ENCODE data around the gene SNAP47.
"Not testable (repeated sequence)": the region's sequence is repeated elsewhere in the genome, so short reads cannot be mapped to it uniquely, and the experiment has no call there.

SNAP47 gene, protein sequence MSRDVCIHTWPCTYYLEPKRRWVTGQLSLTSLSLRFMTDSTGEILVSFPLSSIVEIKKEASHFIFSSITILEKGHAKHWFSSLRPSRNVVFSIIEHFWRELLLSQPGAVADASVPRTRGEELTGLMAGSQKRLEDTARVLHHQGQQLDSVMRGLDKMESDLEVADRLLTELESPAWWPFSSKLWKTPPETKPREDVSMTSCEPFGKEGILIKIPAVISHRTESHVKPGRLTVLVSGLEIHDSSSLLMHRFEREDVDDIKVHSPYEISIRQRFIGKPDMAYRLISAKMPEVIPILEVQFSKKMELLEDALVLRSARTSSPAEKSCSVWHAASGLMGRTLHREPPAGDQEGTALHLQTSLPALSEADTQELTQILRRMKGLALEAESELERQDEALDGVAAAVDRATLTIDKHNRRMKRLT

DNA sequence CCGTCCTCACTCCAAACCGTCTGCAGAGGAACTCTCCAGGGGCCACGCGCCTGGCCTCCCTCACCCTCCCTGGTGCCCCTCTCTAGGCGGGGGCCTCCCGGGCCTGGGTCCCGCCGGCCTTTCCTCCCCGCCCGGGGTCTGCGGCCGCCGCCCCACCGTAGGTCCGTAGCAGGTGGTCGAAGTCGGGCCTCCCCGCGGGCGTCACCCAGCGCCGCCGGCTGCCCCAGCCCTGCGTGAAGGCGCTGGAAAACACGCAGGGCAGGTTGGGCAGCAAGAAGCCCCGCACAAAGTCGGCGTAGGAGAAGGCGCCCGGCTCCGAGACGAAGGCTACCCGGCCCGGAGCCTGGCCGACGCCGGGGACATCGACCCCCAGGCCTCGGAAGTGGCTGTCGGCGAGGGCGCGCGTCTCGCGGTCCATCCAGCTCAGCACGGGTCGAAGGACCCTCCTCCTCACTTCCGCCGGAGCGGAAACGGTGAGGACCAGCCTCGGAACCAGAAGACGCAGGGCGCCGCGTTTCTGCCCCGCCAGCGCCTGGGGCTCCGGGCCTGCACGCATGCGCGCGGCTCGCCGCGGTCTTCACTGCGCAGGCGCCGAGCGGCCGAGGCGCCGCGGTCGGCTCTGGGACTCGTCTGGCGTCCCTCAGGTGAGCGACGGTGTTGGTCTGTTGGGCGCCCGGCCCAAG is at the start of gene SNAP47, which contains the start of gene JMJD4:
SNAP47 (plus strand) TSS at position 580 of the 683 bp plus-strand sequence. CDS start 12,302 bp downstream, outside the sequence.
JMJD4 (minus strand) TSS at position 447 of the 683 bp plus-strand sequence; CDS start at position 418, 29 bp downstream.
- Histone ChIP-seq H3K4me1 (ENCODE audit: control insufficient read depth, insufficient read depth, low read length) (peaks cover 3% of the 10 kb centered on the region; the same call in 1 of the 2 replicates), H3K36me3 (ENCODE audit: control insufficient read depth, insufficient read depth, low read length) (peaks cover 37% of the 10 kb centered on the region), H3K4me3 (ENCODE audit: low read depth, low read length) (peak within 1 kb of the TSS; percentile 72)

DNA sequence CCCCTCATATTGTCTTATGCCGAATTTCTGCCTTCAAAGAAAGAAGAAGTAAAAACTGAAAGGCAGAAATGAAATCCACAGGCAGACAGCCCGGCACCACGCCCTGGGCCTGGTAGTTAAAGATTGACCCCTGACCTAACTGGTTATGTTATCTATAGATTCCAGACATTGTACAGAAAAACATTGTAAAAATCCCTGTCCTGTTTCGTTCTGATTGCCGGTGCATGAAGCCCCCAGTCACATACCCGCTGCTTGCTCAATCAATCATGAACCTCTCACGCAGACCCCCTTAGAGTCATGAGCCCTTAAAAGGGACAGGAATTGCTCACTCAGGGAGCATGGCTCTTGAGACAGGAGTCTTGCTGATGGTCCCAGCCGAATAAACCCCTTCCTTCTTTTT is 49.4 kb upstream of the SNAP47 start:
- H3K9me3 ChIP-seq (ENCODE audit: control insufficient read depth, insufficient read depth, low read length): peaks cover 41% of the 10 kb centered on the region
- H3K27me3 ChIP-seq (ENCODE audit: control insufficient read depth, insufficient read depth, low read length): no peaks in the 10 kb centered on the region
- no peak overlapping the region for H3K9ac ChIP-seq (ENCODE audit: low read depth, low read length)
- H3K4me1 ChIP-seq (ENCODE audit: control insufficient read depth, insufficient read depth, low read length): no peaks in the 10 kb centered on the region
- H3K36me3 ChIP-seq (ENCODE audit: control insufficient read depth, insufficient read depth, low read length): no peaks in the 10 kb centered on the region
- H3K27ac ChIP-seq (ENCODE audit: low read depth, low read length): no peak overlapping the region
- H3K4me3 ChIP-seq (ENCODE audit: low read depth, low read length): no peak overlapping the region

More for the DNA sequence above, at the start of gene SNAP47, which contains the start of gene JMJD4:
- Histone ChIP-seq H3K27me3 (ENCODE audit: control insufficient read depth, insufficient read depth, low read length) (no peaks in the 10 kb centered on the region), H3K27ac (ENCODE audit: low read depth, low read length) (peak within 1 kb of the TSS; percentile 71), H3K9me3 (ENCODE audit: control insufficient read depth, insufficient read depth, low read length) (no peaks in the 10 kb centered on the region), H3K9ac (ENCODE audit: low read depth, low read length) (peak within 1 kb of the TSS; percentile 78; the same call in 1 of the 2 replicates)

DNA sequence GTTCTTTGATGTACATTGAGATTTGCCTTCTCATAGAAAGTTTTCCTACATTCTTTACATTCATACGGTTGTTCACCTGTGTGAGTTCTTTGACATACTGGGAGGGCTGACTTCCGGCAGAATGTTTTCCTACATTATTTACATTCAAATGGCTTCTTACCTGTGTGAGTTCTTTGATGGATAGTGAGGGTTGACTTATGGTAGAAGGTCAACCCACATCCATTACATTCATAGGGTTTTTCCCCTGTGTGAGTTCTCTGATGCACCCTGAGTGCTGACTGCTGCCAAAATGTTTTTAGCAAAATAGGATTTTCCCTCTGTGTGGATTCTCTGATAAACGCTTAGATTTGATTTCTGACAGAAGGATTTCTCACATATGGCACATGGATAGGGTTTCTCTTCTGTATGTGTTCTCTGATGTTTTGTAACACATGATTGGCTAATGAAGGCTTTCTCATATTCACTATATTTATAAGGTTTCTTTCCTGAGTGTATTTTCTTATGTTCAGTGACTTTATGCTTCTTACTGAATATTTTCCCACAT is 37.8 kb upstream of the SNAP47 start:
- H3K27me3 ChIP-seq (ENCODE audit: control insufficient read depth, insufficient read depth, low read length): no peaks in the 10 kb centered on the region
- no peak overlapping the region for H3K9ac ChIP-seq (ENCODE audit: low read depth, low read length)
- no peak overlapping the region for H3K4me3 ChIP-seq (ENCODE audit: low read depth, low read length)
- no peaks in the 10 kb centered on the region for H3K4me1 ChIP-seq (ENCODE audit: control insufficient read depth, insufficient read depth, low read length)
- peaks cover 51% of the 10 kb centered on the region for H3K9me3 ChIP-seq (ENCODE audit: control insufficient read depth, insufficient read depth, low read length)
- no peak overlapping the region for H3K27ac ChIP-seq (ENCODE audit: low read depth, low read length)
- H3K36me3 ChIP-seq (ENCODE audit: control insufficient read depth, insufficient read depth, low read length): no peaks in the 10 kb centered on the region

DNA sequence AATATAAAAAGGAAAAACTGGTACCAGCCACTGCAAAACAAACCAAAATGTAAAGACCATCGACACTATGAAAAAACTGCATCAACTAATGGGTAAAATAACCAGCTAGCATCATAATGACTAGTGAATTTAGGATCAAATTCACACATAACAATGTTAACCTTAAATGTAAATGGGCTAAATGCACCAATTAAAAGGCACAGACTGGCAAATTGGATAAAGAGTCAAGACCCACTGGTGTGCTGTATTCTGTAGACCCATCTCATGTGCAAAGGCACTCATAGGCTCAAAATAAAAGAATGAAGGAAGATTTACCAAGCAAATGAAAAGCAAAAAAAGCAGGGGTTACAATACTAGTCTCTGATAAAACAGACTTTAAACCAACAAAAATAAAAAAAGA is 33.6 kb upstream of the SNAP47 start:
- peaks cover 36% of the 10 kb centered on the region for H3K9me3 ChIP-seq (ENCODE audit: control insufficient read depth, insufficient read depth, low read length)
- not testable (repeated sequence) for H3K4me1 ChIP-seq (ENCODE audit: control insufficient read depth, insufficient read depth, low read length); H3K36me3 ChIP-seq (ENCODE audit: control insufficient read depth, insufficient read depth, low read length); H3K27ac ChIP-seq (ENCODE audit: low read depth, low read length); H3K27me3 ChIP-seq (ENCODE audit: control insufficient read depth, insufficient read depth, low read length); H3K4me3 ChIP-seq (ENCODE audit: low read depth, low read length); H3K9ac ChIP-seq (ENCODE audit: low read depth, low read length)

DNA sequence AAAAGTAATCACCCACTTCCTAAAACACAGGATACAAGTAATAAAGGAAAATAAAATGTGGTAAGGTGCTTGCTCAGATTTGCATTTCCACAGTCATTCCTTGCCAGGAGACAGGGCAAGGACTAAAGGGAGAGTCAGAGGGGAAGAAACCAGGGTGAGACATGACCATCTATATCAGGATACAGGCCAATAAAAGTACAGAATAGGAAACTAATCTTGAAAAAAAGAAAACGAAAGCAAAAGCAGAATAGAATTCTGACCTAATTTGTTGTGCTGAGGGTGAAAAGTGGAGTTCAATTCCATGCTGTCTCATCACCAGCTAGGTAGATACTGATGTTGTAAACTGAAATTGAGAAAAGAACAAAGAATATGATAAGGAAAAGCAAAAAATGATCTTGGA is 27.4 kb upstream of the SNAP47 start:
- H3K4me3 ChIP-seq (ENCODE audit: low read depth, low read length): no peak overlapping the region
- H3K27ac ChIP-seq (ENCODE audit: low read depth, low read length): no peak overlapping the region
- no peaks in the 10 kb centered on the region for H3K4me1 ChIP-seq (ENCODE audit: control insufficient read depth, insufficient read depth, low read length)
- no peaks in the 10 kb centered on the region for H3K36me3 ChIP-seq (ENCODE audit: control insufficient read depth, insufficient read depth, low read length)
- no peak overlapping the region for H3K9ac ChIP-seq (ENCODE audit: low read depth, low read length)
- peaks cover 43% of the 10 kb centered on the region for H3K9me3 ChIP-seq (ENCODE audit: control insufficient read depth, insufficient read depth, low read length)
- H3K27me3 ChIP-seq (ENCODE audit: control insufficient read depth, insufficient read depth, low read length): no peaks in the 10 kb centered on the region

DNA sequence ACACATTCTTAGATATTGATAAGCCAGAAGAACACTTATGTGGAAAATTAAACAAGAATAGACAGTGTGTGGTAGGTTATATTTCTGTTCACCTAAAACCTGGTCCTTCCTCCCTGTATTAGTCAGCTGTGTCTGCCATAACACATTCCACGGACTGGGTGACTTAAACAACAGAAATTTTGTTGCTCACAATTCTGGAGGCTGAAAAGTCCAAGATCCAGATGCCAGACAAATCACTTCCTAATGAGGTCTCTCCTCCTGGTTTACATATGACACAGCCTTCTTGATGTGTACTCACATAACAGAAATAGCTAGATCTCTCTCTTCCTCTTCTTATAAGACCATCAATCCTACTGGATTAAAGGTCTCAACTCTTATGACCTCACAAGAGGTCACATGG is 25.8 kb upstream of the SNAP47 start:
- Histone ChIP-seq H3K27me3 (ENCODE audit: control insufficient read depth, insufficient read depth, low read length) (no peaks in the 10 kb centered on the region), H3K4me1 (ENCODE audit: control insufficient read depth, insufficient read depth, low read length) (no peaks in the 10 kb centered on the region), H3K4me3 (ENCODE audit: low read depth, low read length) (no peak overlapping the region), H3K9ac (ENCODE audit: low read depth, low read length) (no peak overlapping the region), H3K36me3 (ENCODE audit: control insufficient read depth, insufficient read depth, low read length) (no peaks in the 10 kb centered on the region), H3K9me3 (ENCODE audit: control insufficient read depth, insufficient read depth, low read length) (peaks cover 45% of the 10 kb centered on the region), H3K27ac (ENCODE audit: low read depth, low read length) (no peak overlapping the region)

DNA sequence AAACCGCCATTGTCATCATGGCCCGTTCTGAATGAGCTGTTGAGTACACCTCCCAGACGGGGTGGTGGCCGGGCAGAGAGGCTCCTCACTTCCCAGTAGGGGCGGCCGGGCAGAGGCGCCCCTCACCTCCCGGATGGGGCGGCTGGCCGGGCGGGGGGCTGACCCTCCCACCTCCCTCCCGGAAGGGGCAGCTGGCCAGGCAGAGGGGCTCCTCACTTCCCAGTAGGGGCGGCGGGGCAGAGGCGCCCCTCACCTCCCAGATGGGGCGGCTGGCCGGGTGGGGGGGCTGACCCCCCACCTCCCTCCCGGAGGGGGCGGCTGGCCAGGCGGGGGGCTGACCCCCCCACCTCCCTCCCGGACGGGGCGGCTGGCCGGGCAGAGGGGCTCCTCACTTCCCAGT is 24.8 kb upstream of the SNAP47 start:
- H3K27ac ChIP-seq (ENCODE audit: low read depth, low read length); H3K9ac ChIP-seq (ENCODE audit: low read depth, low read length); H3K4me3 ChIP-seq (ENCODE audit: low read depth, low read length); H3K4me1 ChIP-seq (ENCODE audit: control insufficient read depth, insufficient read depth, low read length); H3K27me3 ChIP-seq (ENCODE audit: control insufficient read depth, insufficient read depth, low read length); H3K36me3 ChIP-seq (ENCODE audit: control insufficient read depth, insufficient read depth, low read length): not testable (repeated sequence)
- peaks cover 56% of the 10 kb centered on the region for H3K9me3 ChIP-seq (ENCODE audit: control insufficient read depth, insufficient read depth, low read length)

DNA sequence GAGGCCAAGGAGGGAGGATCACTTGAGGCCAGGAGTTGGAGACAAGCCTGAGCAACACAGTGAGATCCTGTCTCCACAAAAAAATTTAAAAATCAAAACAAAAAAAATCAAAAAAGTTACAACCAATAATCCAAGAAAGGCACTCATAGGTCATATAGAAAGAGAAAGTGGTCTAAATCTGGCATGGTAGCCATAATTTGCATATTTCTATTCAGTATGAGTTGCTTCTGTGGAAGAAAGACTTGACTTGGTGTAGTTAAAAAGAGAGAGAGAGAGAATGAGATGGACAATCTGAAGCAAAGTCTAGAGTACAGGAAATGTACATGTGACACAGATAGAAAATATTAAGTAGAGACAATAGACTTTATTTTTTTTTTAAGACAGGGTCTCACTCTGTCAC is 22.6 kb upstream of the SNAP47 start:
- no peaks in the 10 kb centered on the region for H3K36me3 ChIP-seq (ENCODE audit: control insufficient read depth, insufficient read depth, low read length)
- H3K4me1 ChIP-seq (ENCODE audit: control insufficient read depth, insufficient read depth, low read length): no peaks in the 10 kb centered on the region
- H3K4me3 ChIP-seq (ENCODE audit: low read depth, low read length): no peak overlapping the region
- H3K9me3 ChIP-seq (ENCODE audit: control insufficient read depth, insufficient read depth, low read length): peaks cover 46% of the 10 kb centered on the region
- H3K27ac ChIP-seq (ENCODE audit: low read depth, low read length): no peak overlapping the region
- no peak overlapping the region for H3K9ac ChIP-seq (ENCODE audit: low read depth, low read length)
- no peaks in the 10 kb centered on the region for H3K27me3 ChIP-seq (ENCODE audit: control insufficient read depth, insufficient read depth, low read length)

DNA sequence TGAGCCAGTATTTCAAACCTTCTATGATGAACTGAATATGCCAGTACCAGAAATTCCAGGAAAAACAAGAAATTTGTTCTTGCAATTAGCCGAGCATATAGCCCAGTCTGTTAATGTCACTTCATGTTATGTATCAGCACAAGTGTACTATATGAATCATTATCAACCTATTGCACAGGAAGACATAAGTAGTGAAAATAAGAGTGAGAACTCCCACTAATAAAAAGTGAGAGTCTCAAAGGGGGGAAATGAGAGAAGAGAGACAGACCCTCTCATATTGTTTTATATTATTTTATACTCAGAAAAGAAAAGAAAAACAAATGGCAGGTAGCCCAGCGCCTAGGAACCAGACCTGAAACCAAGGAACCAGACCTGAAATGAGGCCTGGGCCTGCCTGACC is 16.3 kb upstream of the SNAP47 start:
- Histone ChIP-seq H3K27me3 (ENCODE audit: control insufficient read depth, insufficient read depth, low read length) (no peaks in the 10 kb centered on the region), H3K4me1 (ENCODE audit: control insufficient read depth, insufficient read depth, low read length) (no peaks in the 10 kb centered on the region), H3K27ac (ENCODE audit: low read depth, low read length) (no peak overlapping the region), H3K9ac (ENCODE audit: low read depth, low read length) (no peak overlapping the region), H3K4me3 (ENCODE audit: low read depth, low read length) (no peak overlapping the region), H3K9me3 (ENCODE audit: control insufficient read depth, insufficient read depth, low read length) (peaks cover 61% of the 10 kb centered on the region), H3K36me3 (ENCODE audit: control insufficient read depth, insufficient read depth, low read length) (no peaks in the 10 kb centered on the region)

DNA sequence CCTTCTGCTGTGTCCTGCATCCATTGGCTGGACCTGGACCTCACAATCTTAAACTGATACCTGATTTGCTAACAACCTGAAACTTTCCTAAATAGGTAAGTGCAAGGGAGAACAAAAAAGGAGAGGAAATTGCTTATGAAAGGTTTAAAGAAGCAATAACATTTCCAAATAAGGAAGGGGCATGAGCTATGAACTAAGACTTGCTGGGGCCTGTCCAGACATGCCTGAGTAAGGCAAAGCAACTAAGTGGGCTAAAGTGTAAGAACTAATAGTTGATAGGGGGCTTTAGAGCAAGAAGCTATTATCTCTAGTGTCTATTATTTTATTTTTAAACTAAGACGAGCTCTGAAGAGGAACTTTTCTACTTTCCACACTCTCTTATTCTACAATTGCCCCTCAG is 11.8 kb upstream of the SNAP47 start:
- Histone ChIP-seq H3K9me3 (ENCODE audit: control insufficient read depth, insufficient read depth, low read length) (peaks cover 52% of the 10 kb centered on the region), H3K36me3 (ENCODE audit: control insufficient read depth, insufficient read depth, low read length) (no peaks in the 10 kb centered on the region)

DNA sequence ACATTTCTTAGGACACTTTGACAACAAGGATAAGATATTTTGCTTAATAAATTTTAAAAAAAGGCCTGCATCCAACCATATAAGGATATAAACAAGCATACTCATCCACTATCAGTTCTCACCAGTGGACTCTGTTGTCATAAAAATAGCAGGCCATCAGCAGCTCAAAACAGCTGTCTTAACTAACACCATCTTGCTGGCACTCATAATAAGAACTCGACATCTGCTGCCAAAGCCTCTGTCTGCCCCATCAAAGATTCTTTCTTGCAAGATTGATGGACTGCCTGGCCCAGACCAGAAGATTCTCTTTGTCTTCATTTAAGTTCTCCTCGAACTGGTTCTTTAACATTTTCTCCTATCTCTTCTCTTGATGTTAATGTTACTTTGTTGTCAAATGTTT is 10.2 kb upstream of the SNAP47 start:
- no peak overlapping the region for H3K9ac ChIP-seq (ENCODE audit: low read depth, low read length)
- H3K36me3 ChIP-seq (ENCODE audit: control insufficient read depth, insufficient read depth, low read length): no peaks in the 10 kb centered on the region
- H3K9me3 ChIP-seq (ENCODE audit: control insufficient read depth, insufficient read depth, low read length): peaks cover 40% of the 10 kb centered on the region
- H3K4me1 ChIP-seq (ENCODE audit: control insufficient read depth, insufficient read depth, low read length): peaks cover 4% of the 10 kb centered on the region
- H3K27ac ChIP-seq (ENCODE audit: low read depth, low read length): no peak overlapping the region
- no peak overlapping the region for H3K4me3 ChIP-seq (ENCODE audit: low read depth, low read length)
- no peaks in the 10 kb centered on the region for H3K27me3 ChIP-seq (ENCODE audit: control insufficient read depth, insufficient read depth, low read length)

More for the DNA sequence above, 11.8 kb upstream of the SNAP47 start:
- no peak overlapping the region for H3K27ac ChIP-seq (ENCODE audit: low read depth, low read length)
- H3K4me3 ChIP-seq (ENCODE audit: low read depth, low read length): no peak overlapping the region
- no peak overlapping the region for H3K9ac ChIP-seq (ENCODE audit: low read depth, low read length)
- no peaks in the 10 kb centered on the region for H3K4me1 ChIP-seq (ENCODE audit: control insufficient read depth, insufficient read depth, low read length)
- no peaks in the 10 kb centered on the region for H3K27me3 ChIP-seq (ENCODE audit: control insufficient read depth, insufficient read depth, low read length)
